Measurements from ENCODE around the gene PDE10A.

Gene PDE10A

DNA sequence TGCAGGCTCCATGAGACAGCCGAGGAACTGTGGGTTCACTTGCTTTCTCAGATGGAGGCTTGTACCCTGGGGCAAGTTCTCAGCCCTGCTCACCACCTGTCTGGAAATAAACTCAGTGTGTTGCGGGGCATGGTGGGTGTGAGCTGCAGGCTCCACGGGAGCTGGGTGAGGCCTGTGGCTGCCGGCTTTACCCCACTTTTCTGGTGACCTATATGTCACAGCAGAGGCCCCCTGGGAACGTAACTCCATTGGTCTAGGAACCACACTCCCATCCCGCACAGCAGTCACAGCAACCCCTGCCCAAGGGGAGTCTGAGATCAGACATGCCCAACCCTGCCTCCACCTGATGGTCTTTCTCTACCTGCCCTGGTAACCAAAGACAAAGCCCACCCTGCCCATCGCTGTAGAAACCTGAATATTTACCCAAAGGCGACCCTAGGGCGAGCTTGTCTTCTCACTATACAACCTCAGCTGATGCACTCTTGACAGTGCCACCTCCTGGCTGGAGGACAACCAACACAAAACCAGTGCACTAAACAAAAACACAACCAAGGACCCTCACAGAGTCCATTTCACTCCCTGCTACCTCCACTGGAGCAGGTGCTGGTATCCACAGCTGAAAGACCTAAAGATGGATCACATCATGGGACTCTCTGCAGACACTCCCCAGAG is 174.3 kb downstream of the PDE10A start:
- Histone ChIP-seq H3K27ac (ENCODE audit: insufficient read depth, low read length, poor library complexity, severe bottlenecking) (no peak overlapping the region), H3K27me3 (replicated peaks; ENCODE audit: control insufficient read depth, insufficient read depth, low read length, poor library complexity, severe bottlenecking) (no peaks in the 10 kb centered on the region), H3K36me3 (ENCODE audit: control insufficient read depth, insufficient read depth, low read length) (no peaks in the 10 kb centered on the region), H3K9me3 (ENCODE audit: control insufficient read depth, low read length) (no peaks in the 10 kb centered on the region), H3K4me3 (ENCODE audit: insufficient read depth, low read depth, low read length, poor library complexity, severe bottlenecking) (no peak overlapping the region), H3K4me1 (ENCODE audit: control insufficient read depth, insufficient read depth, low read length, poor library complexity, severe bottlenecking) (no peaks in the 10 kb centered on the region)
- no peak for DNase-seq

DNA sequence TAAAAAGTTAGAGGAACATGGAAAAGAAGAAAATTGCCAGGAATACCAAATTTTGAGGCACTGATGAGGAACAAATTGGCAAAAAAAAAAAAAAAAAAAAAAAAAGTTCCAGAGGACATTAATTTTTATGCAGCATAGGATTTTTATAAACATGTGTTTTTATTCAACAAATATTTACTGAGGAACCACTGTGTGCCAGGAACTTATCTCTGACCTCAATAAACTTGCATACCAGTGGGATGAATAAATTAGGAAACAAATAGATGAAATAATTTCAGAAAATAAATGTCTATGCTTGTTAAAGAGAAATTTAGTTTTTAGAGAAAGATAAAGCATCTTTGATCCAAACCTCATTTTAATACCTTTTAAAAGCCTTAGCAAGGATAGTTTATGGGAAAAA is 175.1 kb downstream of the PDE10A start:
- Histone ChIP-seq H3K9me3 (ENCODE audit: control insufficient read depth, low read length) (no peaks in the 10 kb centered on the region), H3K27ac (ENCODE audit: insufficient read depth, low read length, poor library complexity, severe bottlenecking) (no peak overlapping the region), H3K36me3 (ENCODE audit: control insufficient read depth, insufficient read depth, low read length) (no peaks in the 10 kb centered on the region), H3K4me3 (ENCODE audit: insufficient read depth, low read depth, low read length, poor library complexity, severe bottlenecking) (no peak overlapping the region), H3K27me3 (replicated peaks; ENCODE audit: control insufficient read depth, insufficient read depth, low read length, poor library complexity, severe bottlenecking) (no peaks in the 10 kb centered on the region), H3K4me1 (ENCODE audit: control insufficient read depth, insufficient read depth, low read length, poor library complexity, severe bottlenecking) (no peaks in the 10 kb centered on the region)
- no peak for DNase-seq

DNA sequence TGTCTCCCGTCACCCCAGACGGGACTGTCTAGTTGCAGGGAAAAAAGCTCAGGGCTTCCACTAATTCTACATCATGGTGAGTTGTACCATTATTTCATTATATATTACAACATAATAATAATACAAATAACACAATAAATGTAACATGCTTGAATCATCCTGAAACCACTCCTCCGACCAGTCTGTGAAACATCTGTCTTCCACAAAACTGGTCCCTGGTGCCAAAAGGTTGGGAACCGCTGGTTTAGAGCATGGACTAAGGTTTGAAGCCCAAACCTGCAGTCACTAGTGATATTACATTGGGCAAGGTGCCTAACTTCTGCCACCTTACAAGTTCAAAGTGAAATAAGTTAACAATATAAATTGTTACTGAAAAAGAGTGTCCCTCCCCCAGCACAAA is 175.7 kb downstream of the PDE10A start:
- no peaks in the 10 kb centered on the region for H3K4me1 ChIP-seq (ENCODE audit: control insufficient read depth, insufficient read depth, low read length, poor library complexity, severe bottlenecking)
- H3K27ac ChIP-seq (ENCODE audit: insufficient read depth, low read length, poor library complexity, severe bottlenecking) = no peak overlapping the region
- H3K27me3 ChIP-seq (replicated peaks; ENCODE audit: control insufficient read depth, insufficient read depth, low read length, poor library complexity, severe bottlenecking) = no peaks in the 10 kb centered on the region
- H3K36me3 ChIP-seq (ENCODE audit: control insufficient read depth, insufficient read depth, low read length) = no peaks in the 10 kb centered on the region
- no peaks in the 10 kb centered on the region for H3K9me3 ChIP-seq (ENCODE audit: control insufficient read depth, low read length)
- H3K4me3 ChIP-seq (ENCODE audit: insufficient read depth, low read depth, low read length, poor library complexity, severe bottlenecking) = no peak overlapping the region
- no peak for DNase-seq

DNA sequence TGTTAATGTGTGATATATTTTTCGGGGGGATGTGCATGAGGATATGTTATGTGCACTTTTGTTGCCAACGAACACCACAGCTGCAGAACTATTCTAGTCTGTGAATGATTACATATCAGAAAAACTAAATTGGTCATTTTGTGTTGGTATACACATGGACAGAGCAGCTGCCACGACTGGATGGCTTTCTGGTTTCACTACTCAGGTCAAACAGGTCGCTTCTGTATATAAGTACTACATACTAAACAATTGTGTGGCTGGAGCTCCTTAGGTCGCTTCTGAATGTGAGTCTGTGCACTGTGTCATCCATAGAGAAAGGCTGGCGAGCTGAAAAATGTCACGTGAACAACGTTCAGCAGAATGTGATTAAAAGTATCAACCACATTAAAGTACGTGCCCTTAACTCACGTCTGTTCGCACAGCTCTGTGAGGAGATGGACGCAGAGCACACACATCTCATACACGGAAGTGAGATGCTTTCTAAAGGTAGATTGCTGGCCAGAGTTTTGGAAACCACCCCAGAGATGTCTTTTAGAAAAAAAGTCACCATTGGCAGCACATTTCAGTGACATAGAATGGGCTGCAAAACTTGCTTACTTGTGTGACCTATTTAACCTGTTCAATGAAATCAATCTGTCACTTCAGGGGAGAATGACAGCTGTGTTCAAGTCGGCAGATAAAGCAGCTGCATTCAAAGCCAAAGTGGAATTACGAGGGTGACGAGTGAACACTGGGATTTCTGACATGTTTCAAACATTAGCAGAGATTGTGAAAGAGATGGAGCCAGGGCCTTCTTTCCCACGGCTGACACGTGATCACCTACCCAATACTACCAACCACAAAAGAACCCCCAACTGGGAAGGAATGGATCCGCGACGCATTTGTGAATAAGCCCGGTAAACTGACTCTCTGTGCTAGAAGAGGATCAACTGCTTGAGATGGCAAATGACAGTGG is 176.6 kb downstream of the PDE10A start:
- DNase-seq = no peak
- Histone ChIP-seq H3K27ac (ENCODE audit: insufficient read depth, low read length, poor library complexity, severe bottlenecking) (no peak overlapping the region), H3K36me3 (ENCODE audit: control insufficient read depth, insufficient read depth, low read length) (no peaks in the 10 kb centered on the region), H3K27me3 (replicated peaks; ENCODE audit: control insufficient read depth, insufficient read depth, low read length, poor library complexity, severe bottlenecking) (no peaks in the 10 kb centered on the region), H3K4me3 (ENCODE audit: insufficient read depth, low read depth, low read length, poor library complexity, severe bottlenecking) (no peak overlapping the region), H3K9me3 (ENCODE audit: control insufficient read depth, low read length) (no peaks in the 10 kb centered on the region), H3K4me1 (ENCODE audit: control insufficient read depth, insufficient read depth, low read length, poor library complexity, severe bottlenecking) (no peaks in the 10 kb centered on the region)

DNA sequence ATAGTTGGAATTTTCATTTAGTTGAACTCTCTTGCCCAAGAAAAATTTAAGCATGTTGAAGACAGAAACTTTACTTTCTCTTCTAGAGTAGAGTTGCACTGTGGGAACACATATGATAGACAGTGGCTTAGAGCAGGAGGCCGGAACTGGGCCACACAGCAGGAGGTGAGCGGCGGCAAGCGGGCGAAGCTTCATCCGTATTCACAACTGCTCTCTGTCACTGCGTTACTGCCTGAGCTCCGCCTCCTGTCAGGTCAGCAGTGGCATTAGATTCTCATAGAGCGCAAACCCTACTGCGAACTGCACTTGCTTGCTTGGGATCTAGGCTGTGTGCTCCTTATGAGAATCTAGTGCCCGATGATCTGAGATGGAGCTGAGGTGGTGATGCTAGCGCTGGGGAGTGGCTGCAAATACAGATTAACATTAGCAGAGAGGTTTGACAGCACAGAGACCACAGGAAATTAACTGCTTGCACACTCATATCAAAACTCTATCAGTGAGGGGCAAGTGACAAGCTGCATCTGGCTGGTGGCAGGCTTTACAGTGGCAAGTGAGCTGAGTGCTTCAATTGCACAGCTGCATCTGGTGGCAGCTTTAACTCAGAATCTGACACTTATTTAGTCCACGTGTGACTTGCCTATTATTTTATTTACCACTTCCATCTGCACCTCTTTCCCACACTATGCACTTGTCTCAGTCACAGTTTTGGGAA is 178.7 kb downstream of the PDE10A start:
- Histone ChIP-seq H3K27ac (ENCODE audit: insufficient read depth, low read length, poor library complexity, severe bottlenecking) (no peak overlapping the region), H3K27me3 (replicated peaks; ENCODE audit: control insufficient read depth, insufficient read depth, low read length, poor library complexity, severe bottlenecking) (no peaks in the 10 kb centered on the region), H3K9me3 (ENCODE audit: control insufficient read depth, low read length) (no peaks in the 10 kb centered on the region), H3K4me3 (ENCODE audit: insufficient read depth, low read depth, low read length, poor library complexity, severe bottlenecking) (no peak overlapping the region), H3K36me3 (ENCODE audit: control insufficient read depth, insufficient read depth, low read length) (no peaks in the 10 kb centered on the region), H3K4me1 (ENCODE audit: control insufficient read depth, insufficient read depth, low read length, poor library complexity, severe bottlenecking) (no peaks in the 10 kb centered on the region)
- DNase-seq = no peak

DNA sequence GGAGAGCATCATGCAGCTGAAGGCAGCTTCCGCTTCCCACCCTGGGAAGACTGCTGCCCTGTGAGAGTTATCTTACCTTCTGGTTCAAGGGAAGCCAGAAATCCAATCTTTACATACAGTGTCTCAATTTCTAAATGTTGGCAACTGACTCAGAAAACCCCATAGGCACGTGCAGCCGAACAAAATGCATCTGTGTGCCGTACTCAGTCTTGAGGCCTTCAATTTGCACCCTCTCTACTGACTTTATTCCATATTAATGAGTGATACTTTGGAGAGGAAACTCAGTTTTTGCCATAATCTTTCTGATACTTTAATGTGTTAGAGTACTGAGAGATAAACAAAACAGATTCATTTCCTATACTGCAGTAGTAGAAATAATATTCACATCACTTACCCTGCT is 181.1 kb downstream of the PDE10A start:
- no peak overlapping the region for H3K27ac ChIP-seq (ENCODE audit: insufficient read depth, low read length, poor library complexity, severe bottlenecking)
- H3K27me3 ChIP-seq (replicated peaks; ENCODE audit: control insufficient read depth, insufficient read depth, low read length, poor library complexity, severe bottlenecking) = no peaks in the 10 kb centered on the region
- no peaks in the 10 kb centered on the region for H3K9me3 ChIP-seq (ENCODE audit: control insufficient read depth, low read length)
- no peak for DNase-seq
- no peak overlapping the region for H3K4me3 ChIP-seq (ENCODE audit: insufficient read depth, low read depth, low read length, poor library complexity, severe bottlenecking)
- H3K36me3 ChIP-seq (ENCODE audit: control insufficient read depth, insufficient read depth, low read length) = no peaks in the 10 kb centered on the region
- H3K4me1 ChIP-seq (ENCODE audit: control insufficient read depth, insufficient read depth, low read length, poor library complexity, severe bottlenecking) = no peaks in the 10 kb centered on the region

DNA sequence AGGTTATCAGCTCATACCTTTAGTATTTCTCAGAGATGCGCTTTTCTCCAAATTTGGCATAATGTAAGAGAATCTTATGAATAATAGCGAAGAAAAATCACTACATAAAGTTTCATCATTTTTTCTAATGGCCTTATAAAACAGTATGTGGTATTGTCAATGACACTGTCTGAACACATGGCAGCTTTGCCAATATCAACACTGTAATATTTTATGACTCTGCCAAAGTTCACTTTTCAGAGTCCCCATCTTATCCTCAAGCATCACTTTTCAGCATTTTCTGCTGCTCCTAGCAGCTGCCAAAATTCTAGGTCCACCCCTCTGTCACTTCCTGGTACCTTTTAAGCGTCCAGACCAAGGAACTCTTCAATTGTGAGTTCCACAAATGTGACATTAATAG is 182.1 kb downstream of the PDE10A start:
- Histone ChIP-seq H3K4me3 (ENCODE audit: insufficient read depth, low read depth, low read length, poor library complexity, severe bottlenecking) (no peak overlapping the region), H3K4me1 (ENCODE audit: control insufficient read depth, insufficient read depth, low read length, poor library complexity, severe bottlenecking) (no peaks in the 10 kb centered on the region), H3K27ac (ENCODE audit: insufficient read depth, low read length, poor library complexity, severe bottlenecking) (no peak overlapping the region), H3K27me3 (replicated peaks; ENCODE audit: control insufficient read depth, insufficient read depth, low read length, poor library complexity, severe bottlenecking) (no peaks in the 10 kb centered on the region), H3K9me3 (ENCODE audit: control insufficient read depth, low read length) (no peaks in the 10 kb centered on the region), H3K36me3 (ENCODE audit: control insufficient read depth, insufficient read depth, low read length) (no peaks in the 10 kb centered on the region)
- no peak for DNase-seq

DNA sequence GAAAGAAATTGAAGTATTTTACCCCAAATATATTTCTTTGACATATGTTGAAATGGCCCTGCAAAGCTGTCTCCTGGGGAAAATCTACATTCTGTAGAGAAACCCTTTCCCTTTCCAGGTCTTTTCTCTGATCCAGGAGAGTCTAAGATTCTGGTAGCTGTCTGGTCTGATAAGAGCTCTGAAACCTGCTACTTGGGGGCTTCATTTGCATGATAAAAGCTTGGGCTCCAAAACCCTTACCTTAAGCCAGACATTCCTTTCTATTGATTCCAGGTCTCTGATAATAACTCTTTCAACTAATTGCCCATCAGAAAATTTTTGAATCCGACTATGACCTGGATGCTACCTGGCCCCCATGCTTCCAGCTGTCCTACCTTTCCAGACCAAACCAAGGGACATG is 184.5 kb downstream of the PDE10A start:
- Histone ChIP-seq H3K36me3 (ENCODE audit: control insufficient read depth, insufficient read depth, low read length) (no peaks in the 10 kb centered on the region), H3K27ac (ENCODE audit: insufficient read depth, low read length, poor library complexity, severe bottlenecking) (no peak overlapping the region), H3K4me3 (ENCODE audit: insufficient read depth, low read depth, low read length, poor library complexity, severe bottlenecking) (no peak overlapping the region), H3K4me1 (ENCODE audit: control insufficient read depth, insufficient read depth, low read length, poor library complexity, severe bottlenecking) (no peaks in the 10 kb centered on the region), H3K27me3 (replicated peaks; ENCODE audit: control insufficient read depth, insufficient read depth, low read length, poor library complexity, severe bottlenecking) (no peaks in the 10 kb centered on the region), H3K9me3 (ENCODE audit: control insufficient read depth, low read length) (no peaks in the 10 kb centered on the region)
- DNase-seq = no peak

DNA sequence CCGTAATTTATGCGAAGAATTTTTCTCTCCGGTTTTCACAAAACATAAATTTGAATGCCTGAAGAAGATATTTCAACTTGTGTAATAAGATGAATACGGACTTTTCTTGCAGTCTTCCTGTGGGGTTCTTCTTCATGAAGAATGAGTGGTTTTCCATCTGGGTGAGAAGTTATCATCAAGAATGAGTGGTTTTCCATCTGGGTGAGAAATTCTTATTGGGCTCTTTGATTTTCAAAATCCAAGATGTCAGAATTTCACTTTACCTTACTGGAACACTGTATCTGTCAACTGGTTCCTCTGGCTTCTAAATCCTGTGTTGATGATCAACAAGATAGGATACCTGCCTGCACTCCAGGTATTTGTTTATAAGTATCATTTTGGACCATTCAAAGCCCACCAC is 193.6 kb downstream of the PDE10A start:
- Histone ChIP-seq H3K9me3 (ENCODE audit: control insufficient read depth, low read length) (no peaks in the 10 kb centered on the region), H3K27me3 (replicated peaks; ENCODE audit: control insufficient read depth, insufficient read depth, low read length, poor library complexity, severe bottlenecking) (no peaks in the 10 kb centered on the region), H3K27ac (ENCODE audit: insufficient read depth, low read length, poor library complexity, severe bottlenecking) (no peak overlapping the region), H3K4me3 (ENCODE audit: insufficient read depth, low read depth, low read length, poor library complexity, severe bottlenecking) (no peak overlapping the region), H3K36me3 (ENCODE audit: control insufficient read depth, insufficient read depth, low read length) (no peaks in the 10 kb centered on the region), H3K4me1 (ENCODE audit: control insufficient read depth, insufficient read depth, low read length, poor library complexity, severe bottlenecking) (no peaks in the 10 kb centered on the region)
- DNase-seq = no peak

All from effector memory CD4-positive, alpha-beta T cell (primary cell).